NCI-H82 treated with DMSO at 0.1 percent for 48 hours (cell line): Measurements from ENCODE around the gene OXSR1.
"Not testable (repeated sequence)": the region's sequence is repeated elsewhere in the genome, so short reads cannot be mapped to it uniquely, and the experiment has no call there.

Experiments
- DNase-seq: peaks from one replicate; lab custom pipeline; 2025; ENCODE audit not compliant: unreplicated experiment; lab: John Stamatoyannopoulos, UW

Gene OXSR1

DNA sequence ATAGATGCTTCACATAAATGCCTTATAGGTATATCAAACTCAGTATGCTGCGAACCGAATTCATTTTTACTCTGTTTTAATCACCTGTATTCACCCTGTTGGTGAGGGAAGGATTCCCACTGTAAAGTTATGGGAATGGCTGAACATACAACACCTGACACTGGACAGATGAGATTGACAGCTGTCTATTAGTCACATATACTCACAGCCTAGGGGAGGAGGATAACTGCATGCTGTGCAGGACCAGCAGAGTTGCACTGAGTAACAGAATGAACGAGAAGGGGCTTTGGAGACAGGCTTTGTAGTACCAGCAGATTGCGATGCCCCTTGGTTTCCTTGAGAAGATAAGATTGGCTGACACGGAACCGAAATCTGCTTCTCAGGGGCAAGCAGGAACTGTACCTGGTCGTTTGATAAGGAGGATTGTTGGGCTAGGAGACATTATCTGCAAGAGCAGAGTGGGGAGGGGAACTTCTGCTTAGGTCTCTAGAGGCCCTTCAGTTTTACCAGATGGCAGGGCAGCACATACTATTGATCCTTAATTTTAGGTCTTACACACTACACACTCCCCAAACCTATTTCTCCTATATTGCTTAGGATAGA is 56.8 kb downstream of the OXSR1 start:
- DNase-seq = no peak

DNA sequence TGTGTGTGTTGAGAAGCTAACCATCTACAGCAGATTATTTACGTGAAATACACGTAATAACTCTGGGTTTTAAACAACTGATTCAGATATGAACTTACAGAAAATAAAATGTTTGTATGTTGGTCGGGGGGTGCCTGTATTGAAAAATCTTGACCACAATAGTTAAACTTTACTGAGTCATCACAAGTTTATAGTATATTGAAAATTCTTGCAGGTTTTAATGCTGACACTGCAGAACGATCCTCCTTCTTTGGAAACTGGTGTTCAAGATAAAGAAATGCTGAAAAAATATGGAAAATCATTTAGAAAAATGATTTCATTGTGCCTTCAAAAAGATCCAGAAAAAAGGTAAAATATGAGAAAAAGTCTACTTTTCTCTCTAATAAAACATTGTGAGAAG is 59.0 kb downstream of the OXSR1 start:
- DNase-seq = no peak

DNA sequence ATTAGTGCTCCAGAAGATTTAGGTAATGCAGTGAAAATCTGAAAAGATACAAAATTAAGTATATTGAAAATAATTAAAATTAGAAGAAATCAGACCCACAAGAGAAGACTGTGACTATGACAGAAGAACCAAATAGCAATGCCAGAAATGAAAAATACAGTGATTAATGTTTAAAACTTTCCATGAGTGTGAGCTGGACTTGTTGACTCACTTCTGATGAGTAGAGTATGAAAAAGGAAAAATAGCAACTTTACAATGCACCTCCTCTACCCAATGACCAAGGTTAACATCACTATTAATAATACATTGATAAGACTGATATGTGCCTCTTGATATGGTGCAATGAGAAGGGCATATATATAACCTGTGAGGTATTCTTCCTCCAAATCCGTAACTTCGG is 60.9 kb downstream of the OXSR1 start:
- DNase-seq = no peak

DNA sequence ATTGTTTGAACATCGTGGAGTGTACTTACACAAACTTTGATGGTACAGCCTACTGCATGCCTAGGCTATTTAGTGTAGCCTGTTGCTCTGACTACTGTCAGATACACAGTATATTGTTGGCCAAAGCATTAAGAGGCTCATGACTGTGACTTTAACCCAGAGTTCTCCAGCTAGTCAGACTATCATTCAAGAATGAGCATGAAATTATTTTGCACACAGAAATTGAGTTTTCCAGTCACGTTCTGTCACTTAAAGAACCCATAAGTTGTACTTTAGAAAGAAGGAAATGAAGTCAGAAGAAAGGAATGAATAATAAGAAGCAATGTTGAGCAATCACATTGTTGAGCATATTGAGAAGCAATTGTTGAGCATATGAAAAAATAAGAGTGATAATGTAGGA is 62.7 kb downstream of the OXSR1 start:
- no peak for DNase-seq

DNA sequence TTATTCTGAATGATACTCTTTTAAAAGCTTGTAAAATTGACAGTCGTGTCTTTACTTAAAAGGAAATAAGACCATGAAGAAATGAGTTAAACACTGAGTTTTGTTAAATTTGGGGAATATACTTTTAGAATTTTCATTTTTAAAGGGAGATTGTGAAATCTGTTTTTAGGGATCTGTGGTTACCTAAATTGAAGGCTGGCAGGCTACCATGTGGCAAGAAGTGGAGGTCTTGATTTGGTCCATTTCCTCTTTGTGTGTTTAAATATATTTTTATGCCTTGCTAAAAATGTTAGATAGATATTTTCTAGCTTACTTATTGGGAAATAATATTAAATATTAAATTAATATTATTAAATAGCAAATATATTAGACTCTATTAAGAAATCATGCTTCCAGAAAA is 63.7 kb downstream of the OXSR1 start:
- no peak for DNase-seq

DNA sequence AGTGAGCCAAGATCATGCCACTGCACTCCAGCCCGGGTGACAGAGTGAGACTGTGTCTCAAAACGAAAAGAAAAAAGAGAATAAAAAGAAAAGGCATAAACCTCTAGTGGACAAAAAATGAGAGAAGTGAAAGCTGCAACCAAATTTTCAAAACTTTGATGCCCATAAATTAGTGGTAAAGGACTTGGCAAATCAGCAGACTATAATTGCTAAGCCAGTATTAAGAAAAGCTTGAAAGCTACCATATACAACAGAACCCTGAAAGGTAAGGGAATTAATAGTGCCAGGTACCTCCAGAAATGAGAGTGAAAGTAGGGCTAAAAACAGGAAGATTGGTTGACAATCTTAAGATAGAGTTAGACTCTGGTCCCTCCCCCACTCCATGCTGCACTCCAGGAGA is 67.4 kb downstream of the OXSR1 start:
- no peak for DNase-seq

DNA sequence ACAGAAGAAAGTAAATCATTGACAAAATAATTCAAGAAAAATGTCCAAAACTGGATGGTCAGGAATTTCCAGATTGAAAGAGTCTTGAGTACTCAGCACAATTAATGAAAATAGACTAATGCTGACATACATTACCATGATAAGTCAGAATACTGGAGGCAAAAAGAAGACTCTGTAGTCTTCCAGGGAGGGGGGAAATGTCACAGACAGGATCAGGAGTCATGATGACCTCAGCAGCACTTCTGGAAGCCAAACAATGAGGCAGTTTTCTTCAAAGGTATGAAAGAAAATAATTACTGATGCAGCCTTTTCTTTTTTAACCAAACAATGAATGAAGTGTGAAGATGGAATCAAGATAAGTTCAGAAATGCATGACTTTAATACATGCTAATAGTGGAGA is 70.1 kb downstream of the OXSR1 start:
- DNase-seq = no peak

DNA sequence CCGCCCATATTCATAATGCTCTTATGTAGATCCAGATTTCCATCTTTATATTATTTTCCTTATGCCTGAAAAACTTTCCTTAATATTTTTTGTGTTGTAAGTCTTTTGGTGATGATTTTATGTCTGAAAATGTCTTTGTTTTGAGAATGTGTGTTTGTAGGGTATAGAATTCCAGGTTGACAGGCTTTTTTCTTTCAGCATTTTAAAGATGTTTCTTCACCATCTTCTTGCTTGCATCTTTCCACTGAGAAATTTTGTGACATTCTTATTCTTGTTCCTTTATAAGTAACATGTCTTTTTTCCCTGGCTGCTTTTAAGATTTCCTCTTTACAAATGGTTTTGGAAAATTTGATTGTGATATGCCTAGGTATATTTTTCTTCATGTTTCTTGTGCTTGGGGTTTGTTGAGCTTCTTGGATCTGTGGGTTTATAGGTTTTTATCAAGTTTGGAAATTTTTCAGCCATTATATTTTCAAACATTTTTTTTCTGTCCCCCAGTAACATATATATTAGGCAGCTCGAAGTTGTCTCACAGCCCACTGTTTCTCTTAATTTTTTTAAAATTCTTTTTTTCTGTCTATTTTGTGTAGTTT is 73.2 kb downstream of the OXSR1 start:
- DNase-seq = no peak

DNA sequence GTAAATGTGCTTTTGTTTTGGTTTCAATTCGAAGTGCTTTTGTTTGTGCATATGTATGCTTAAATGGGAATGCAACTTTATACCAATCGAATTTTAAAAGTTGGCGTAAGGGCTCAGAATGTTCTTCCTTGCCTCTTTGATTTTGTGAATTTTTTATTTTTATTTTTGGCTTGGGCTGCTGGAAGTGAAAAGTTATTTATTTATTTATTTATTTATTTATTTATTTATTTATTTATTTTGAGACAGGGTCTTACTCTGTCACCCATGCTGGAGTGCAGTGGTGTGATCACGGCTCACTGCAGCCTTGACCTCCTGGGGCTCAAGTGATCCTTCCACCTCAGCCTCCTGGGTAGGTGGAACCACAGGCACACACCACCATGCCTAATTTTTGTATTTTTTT is 77.5 kb downstream of the OXSR1 start:
- DNase-seq = not testable (repeated sequence)

DNA sequence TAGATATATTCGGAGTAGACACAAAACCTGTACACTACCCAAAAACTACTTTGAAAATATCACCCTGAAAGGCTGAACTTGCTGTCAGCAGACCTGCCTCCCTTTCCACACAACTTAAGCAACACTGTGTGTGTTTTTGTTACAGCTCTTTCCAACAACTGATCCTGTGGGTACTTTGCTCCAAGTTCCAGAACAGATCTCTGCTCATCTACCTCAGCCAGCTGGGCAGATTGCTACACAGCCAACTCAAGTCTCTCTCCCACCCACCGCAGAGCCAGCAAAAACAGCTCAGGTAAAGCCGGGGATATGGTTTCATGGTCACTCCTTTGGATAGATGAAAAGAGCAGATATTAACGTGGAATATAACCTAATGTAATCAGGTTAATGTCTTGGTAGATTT is 80.6 kb downstream of the OXSR1 start:
- DNase-seq = no peak

DNA sequence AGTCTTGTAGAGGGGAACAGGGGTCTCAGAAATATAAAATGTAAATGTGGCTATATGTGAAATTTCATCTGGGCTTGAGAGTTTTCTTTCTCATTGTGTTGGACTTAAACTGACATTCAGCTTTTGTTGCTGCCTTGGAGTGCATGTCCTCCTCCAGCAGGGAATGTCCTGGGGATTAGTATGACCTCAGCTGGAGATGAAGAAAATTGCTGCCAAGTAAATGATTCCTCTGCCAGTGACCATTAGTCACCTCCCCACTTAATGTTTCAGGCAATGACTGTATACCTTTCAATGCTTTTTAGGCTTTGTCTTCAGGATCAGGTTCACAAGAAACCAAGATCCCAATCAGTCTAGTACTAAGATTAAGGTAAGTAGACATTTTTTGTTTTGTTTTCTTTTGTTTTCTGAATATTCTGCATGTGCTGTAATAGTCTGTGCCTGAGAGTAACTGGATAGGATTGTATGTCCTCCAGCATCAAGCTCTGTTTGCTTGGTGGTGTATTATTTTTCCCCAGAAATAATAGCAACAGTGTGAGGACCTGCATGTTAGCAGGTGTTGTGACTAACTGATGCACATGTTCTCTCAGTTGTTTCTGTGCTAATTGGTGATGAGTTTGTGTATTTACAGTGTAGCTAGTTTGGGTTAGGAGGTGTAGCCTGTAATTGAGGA is 82.2 kb downstream of the OXSR1 start:
- DNase-seq = no peak

DNA sequence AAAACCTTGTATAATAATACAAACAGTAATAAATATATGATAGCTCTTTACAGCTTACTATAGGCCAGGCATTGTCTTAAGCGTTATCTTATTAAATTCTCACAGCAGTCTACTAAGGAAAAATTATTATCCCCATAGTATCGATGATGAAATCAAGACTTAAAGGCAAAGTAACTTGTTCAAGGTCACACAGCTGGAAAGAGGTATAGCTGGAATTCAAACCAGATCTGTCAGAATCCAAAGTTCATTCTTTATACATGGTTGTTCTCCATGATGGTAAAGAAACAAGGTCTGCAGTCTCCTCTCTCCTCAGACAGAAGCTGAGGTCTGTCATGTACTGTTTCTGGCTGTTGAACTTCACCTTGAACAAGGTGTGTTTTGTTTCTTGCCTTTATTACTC is 84.9 kb downstream of the OXSR1 start:
- DNase-seq = no peak

DNA sequence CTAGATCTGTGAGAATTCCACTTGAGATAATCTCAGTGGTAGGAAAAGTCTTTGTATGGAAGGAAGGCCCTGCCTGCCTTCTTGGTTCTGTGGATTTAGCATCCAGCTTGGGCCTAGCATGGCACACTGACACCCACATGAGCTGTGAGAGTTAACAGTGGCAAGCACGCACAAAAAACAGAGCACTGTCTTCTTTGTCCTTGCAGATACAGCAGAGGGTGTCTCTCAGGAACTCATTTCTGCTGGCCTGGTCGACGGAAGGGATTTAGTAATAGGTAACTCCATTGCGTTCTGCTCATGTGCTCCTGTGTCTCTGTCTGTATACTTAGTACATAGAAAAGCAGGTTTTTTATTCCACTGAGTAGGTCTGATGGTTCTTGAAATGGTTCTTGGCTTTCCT is 85.9 kb downstream of the OXSR1 start:
- DNase-seq = no peak

DNA sequence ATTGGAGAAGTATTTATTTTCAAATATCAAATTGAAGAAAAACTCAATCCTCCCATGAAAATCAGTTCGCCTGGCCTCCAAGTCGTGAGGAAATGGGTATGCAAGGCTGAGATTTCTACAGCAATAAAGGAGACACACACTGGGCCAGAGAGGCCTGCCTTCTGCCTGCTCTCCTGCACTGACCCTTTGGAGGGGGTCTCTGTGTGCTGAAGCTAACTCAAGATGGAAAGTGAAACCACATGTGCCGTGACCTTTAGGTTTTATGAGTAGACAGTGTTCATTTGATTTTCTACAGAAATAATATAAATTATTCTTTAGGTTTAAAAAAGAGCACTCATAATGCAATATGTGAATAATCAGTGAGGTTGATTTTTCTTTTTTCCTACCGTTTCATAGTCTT is 88.4 kb downstream of the OXSR1 start:
- no peak for DNase-seq

DNA sequence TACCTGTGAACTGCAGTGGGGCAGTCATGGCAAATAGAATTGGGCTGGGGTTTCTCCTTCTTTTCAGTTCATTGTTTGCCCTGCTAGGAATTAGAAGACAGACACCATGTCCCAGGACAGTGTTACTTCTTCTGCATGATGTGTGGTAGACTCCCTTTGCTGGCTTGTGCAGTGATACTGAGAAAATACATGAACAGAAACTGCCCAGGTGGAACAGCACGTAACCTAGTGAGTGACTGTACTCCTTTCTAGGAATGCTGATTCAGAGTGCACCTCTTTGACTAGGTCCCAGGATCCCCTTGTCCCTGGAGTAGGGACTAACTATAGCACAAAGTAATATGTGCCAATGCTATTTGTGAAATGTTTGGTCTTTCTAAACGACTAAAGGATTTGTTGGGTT is 89.5 kb downstream of the OXSR1 start:
- DNase-seq = no peak

DNA sequence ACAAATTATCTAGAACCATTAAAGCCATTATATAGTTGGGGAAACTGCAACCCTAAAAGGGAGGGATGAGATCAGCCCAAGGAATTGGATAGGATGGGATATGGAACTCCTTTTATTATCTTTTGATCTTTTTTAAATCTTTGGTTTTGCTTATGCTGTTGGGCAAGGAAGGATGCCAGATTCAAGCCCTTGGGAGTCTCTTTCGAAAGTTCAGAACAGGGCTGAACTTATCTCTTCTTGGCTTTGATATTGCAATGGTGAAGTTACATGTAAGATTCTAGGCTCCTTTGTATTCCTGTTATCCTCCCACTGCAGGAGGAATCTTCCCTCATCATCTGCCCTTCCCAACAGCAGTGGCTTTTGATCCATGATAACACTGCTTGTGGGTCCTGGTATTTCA is 90.3 kb downstream of the OXSR1 start:
- no peak for DNase-seq

DNA sequence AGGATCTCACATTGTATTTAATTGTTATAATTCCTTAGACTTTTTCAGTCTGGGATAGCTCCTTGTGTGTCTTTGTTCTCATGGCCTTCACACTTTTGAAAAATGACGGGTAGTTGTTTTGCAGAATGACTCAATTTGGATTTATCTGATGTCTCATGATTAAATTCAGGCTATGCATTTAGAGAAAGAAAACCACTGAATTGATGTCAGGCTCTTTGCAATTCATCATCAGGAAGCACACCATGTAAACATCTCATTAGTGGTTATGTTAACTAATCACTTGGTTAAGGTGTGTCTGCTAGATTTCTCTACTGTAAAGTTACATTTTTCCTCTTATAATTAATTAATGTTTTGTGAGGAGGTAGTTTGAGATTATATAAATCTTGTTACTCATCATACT is 92.2 kb downstream of the OXSR1 start:
- DNase-seq = no peak

DNA sequence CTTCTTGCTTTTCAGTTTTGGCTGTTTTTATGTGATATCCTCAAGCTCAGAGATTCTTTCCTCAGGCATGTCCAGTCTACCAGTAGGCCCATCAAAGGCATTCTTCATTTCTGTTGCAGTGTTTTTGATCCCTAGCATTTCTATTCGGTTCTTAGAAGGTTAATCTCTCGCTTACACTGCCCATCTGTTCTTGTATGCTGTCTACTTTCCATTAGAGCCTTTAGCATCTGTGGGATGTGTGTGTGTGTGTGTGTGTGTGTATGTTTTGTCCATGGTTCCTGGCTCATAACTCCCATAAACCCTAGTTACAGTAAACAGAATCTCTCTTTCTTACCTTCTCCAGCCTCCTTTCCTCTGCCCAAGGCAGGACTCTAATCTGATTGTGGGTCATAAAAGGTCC is 95.1 kb downstream of the OXSR1 start:
- peak; percentile 73 for DNase-seq

DNA sequence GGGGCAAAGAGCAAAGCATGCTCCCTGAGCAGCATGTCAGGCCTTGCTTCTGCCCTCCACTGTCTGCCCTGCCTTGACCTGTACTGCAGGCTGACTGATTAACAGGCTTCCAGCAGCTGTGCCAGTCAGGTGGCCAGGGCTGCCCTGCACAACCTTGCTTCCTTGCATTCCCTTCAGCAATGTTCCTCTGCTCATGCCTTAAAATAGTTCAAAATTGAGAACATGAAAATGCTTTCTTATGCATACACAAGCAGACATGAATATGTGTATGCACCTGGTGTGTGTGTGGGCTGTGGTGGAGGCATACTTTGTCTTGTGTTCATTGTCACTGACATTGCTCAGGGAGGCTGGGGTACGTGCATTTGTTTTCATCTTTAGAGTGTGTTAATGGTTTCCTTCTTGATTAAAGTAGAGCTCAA is 99.0 kb downstream of the OXSR1 start:
- DNase-seq = no peak

DNA sequence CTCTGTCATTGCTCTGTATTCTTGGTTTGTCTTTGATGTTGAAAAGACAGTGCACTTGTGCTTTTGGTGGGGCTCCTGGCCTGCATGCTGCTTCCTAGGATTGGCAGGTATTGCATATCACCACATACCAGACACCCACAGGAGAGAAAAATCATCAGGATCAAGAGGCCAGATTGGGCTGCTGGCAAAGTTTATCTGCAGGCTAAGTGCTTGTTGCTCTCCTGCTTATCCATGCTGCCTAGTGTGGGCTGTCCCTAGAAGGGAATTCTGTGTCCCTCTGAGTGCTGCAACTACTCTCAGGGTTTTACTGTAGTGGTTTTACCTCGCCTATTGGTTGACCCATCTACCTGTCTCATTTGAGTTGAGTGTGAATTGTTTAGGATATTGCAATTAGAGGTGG is 99.4 kb downstream of the OXSR1 start:
- no peak for DNase-seq

DNA sequence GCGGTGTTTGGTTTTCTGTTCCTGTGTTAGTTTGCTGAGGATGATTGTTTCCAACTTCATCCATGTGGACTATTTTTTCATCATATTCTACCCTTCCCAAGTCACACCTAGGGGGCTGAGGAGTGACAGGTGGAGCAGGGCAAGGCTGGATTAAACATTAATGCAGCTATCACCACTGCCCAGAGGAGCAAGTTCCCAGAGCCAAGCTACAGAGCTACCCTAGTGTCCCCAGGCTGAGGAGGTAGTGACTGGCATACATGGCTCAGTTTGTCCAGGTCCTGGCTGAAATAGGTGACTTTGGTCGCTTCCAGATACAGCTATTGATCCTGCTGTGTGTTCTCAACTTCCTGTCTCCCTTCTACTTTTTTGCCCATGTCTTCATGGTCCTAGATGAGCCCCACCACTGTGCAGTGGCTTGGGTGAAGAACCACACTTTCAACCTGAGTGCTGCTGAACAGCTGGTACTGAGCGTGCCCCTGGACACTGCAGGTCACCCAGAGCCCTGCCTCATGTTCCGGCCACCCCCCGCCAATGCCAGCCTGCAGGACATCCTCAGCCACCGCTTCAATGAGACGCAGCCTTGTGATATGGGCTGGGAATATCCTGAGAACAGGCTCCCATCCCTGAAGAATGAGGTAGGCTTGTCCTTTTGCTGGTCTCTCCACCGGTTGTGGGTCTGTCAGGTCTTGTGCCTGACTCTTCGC is 100.4 kb downstream of the OXSR1 start, which contains the start of gene SLC22A13:
Gene SLC22A13 (plus strand): TSS at position 209 of the 704 bp plus-strand sequence. CDS start 49 bp downstream, at position 258.
- no peak for DNase-seq

DNA sequence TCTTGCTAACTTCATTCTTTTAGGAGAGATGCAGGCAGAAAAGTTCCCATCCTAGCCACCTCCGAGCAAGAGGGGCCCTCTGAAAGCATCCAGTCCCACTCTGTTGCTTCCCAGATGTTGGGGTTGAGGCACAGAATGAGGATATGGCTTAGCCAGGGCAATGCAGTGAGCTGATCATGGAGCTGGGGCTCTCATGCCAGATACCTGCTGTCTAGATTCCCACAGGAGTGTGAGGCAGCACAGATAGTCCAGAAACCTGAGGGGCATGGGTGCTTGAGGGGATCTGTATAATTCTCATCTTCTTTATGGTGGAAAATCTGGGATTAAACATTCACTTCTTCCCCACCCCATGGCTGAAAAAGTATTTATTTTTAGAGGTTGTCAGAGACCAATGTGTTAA is 101.5 kb downstream of the OXSR1 start:
- no peak for DNase-seq
